WTC11 (cell line): ENCODE data around the gene PDZD2.

Source experiments
- CTCF ChIP-seq: fragments of 200-600 bp; IDR thresholded peaks from 2 replicates; pipeline ENCODE4 v1.8.0; 2022; ENCODE audit warnings: antibody characterized with exemption
- ESRRA ChIP-seq: sonication (generic); formaldehyde crosslinking; IDR thresholded peaks from 2 replicates; pipeline ENCODE4 v1.8.1; 2022; ENCODE audit warnings: mild to moderate bottlenecking, missing genetic modification reagents, borderline replicate concordance
- FOXJ3 ChIP-seq: sonication (generic); formaldehyde crosslinking; IDR thresholded peaks from 2 replicates; pipeline ENCODE4 v1.9.0; 2021; ENCODE audit warnings: missing genetic modification reagents, mild to moderate bottlenecking, borderline replicate concordance
- FOXP1 ChIP-seq: sonication (generic); formaldehyde crosslinking; IDR thresholded peaks from 2 replicates; pipeline ENCODE4 v1.8.0; 2022; ENCODE audit warnings: missing genetic modification reagents, mild to moderate bottlenecking, moderate library complexity, borderline replicate concordance
- GABPB1 ChIP-seq: sonication (generic); formaldehyde crosslinking; IDR thresholded peaks from 2 replicates; pipeline ENCODE4 v1.8.1; 2023; ENCODE audit warnings: mild to moderate bottlenecking, missing genetic modification reagents
- MAX ChIP-seq: sonication (generic); formaldehyde crosslinking; IDR thresholded peaks from 2 replicates; pipeline ENCODE4 v1.8.0; 2022; ENCODE audit warnings: mild to moderate bottlenecking, missing genetic modification reagents
- NFE2L1 ChIP-seq: sonication (generic); formaldehyde crosslinking; IDR thresholded peaks from 2 replicates; pipeline ENCODE4 v1.8.1; 2023; ENCODE audit warnings: missing genetic modification reagents
- NR1H2 ChIP-seq: sonication (generic); formaldehyde crosslinking; IDR thresholded peaks from 2 replicates; pipeline ENCODE4 v1.9.0; 2021; ENCODE audit warnings: mild to moderate bottlenecking, moderate library complexity, missing genetic modification reagents
- PRDM15 ChIP-seq: sonication (generic); formaldehyde crosslinking; IDR thresholded peaks from 2 replicates; pipeline ENCODE4 v1.8.0; 2022; ENCODE audit warnings: missing genetic modification reagents
- SMAD3 ChIP-seq: sonication (generic); formaldehyde crosslinking; IDR thresholded peaks from 2 replicates; pipeline ENCODE4 v1.8.0; 2022; ENCODE audit warnings: missing genetic modification reagents, mild to moderate bottlenecking, borderline replicate concordance
- USF2 ChIP-seq: sonication (generic); formaldehyde crosslinking; IDR thresholded peaks from 2 replicates; pipeline ENCODE4 v1.8.1; 2023; ENCODE audit warnings: mild to moderate bottlenecking, missing genetic modification reagents, moderate library complexity
- ZMAT4 ChIP-seq: fragments of 250-450 bp; sonication (Bioruptor Pico); IDR thresholded peaks from 2 replicates; pipeline ENCODE4 v1.9.0; 2021; ENCODE audit warnings: mild to moderate bottlenecking
- ZNF532 ChIP-seq: fragments of 250-450 bp; sonication (Bioruptor Pico); IDR thresholded peaks from 2 replicates; pipeline ENCODE4 v1.9.0; 2021; ENCODE audit warnings: mild to moderate bottlenecking, borderline replicate concordance

GRCh38 chr5:32061236-32061635 is 422.3 kb downstream of the PDZD2 start:
- TF ChIP-seq CTCF (no peak), FOXP1 (no peak), ZNF532 (CRISPR knock-in tag) (no peak), ZMAT4 (CRISPR knock-in tag) (no peak), FOXJ3 (no peak), USF2 (CRISPR knock-in tag) (no peak), GABPB1 (no peak), NFE2L1 (CRISPR knock-in tag) (no peak), SMAD3 (no peak), MAX (no peak), NR1H2 (no peak), PRDM15 (CRISPR knock-in tag) (no peak), ESRRA (CRISPR knock-in tag) (no peak)
